Heart right ventricle (tissue), 16 donors: ENCODE results near the gene F12. TPM values are rescaled to one million over a fixed set of nuclear protein-coding genes. Genes with fewer than 3 reads are reported as not detected.

ENCODE experiments used
- ATAC-seq, 8 donors: fragments of 200-7000 bp; cut with Tn5 transposase; one replicate each; pipeline ENCODE4 v1.9.1; 2020; ENCODE audit warnings: mild to moderate bottlenecking in 8 of 8, moderate library complexity in 8 of 8, moderate number of reproducible peaks in 1 of 8
- DNase-seq, 2 donors: peaks; one replicate each; pipeline ENCODE4 v3.0.0-alpha.2; 2020
- H3K27ac ChIP-seq, 10 donors: fragments of 200-600 bp; sonication (generic) in 2 of 10; one replicate each; pipeline versions ENCODE4 v1.5.0 to v1.8.0; 2020 to 2022; ENCODE audit warnings: mild to moderate bottlenecking in 3 of 10
- H3K27me3 ChIP-seq, 7 donors: fragments of 200-600 bp; one replicate each; pipeline ENCODE4 v1.8.0; 2021 to 2022; ENCODE audit warnings: mild to moderate bottlenecking in 2 of 7
- H3K36me3 ChIP-seq, 9 donors: fragments of 200-600 bp; sonication (generic) in 1 of 9; one replicate each; pipeline versions ENCODE4 v1.5.0 to v1.8.0; 2020 to 2022; ENCODE audit warnings: mild to moderate bottlenecking in 2 of 9
- H3K4me1 ChIP-seq, 9 donors: fragments of 200-600 bp; sonication (generic) in 1 of 9; one replicate each; pipeline versions ENCODE4 v1.5.0 to v1.8.0; 2020 to 2022; ENCODE audit warnings: mild to moderate bottlenecking in 4 of 9
- H3K4me3 ChIP-seq, 10 donors: fragments of 200-600 bp; sonication (generic) in 2 of 10; one replicate each; pipeline versions ENCODE4 v1.5.0 to v1.8.0; 2020 to 2022; ENCODE audit warnings: mild to moderate bottlenecking in 7 of 10, moderate library complexity in 2 of 10
- H3K9me3 ChIP-seq, 11 donors: fragments of 200-600 bp in 10 of 11; sonication (generic) in 2 of 11; one replicate each; pipeline versions ENCODE4 v1.5.0 to v1.8.0; 2013 to 2022; ENCODE audit warnings: mild to moderate bottlenecking in 2 of 11, control low read depth in 1 of 11, moderate library complexity in 1 of 11
- CTCF ChIP-seq, 9 donors: fragments of 200-600 bp; sonication (generic) in 2 of 9; IDR thresholded peaks; one replicate each; pipeline versions ENCODE4 v1.5.0 to v1.8.0; 2021 to 2022; ENCODE audit warnings: antibody characterized with exemption in 9 of 9, mild to moderate bottlenecking in 5 of 9, moderate library complexity in 1 of 9
- WGBS, 2 donors: extraction: QIAGEN DNeasy Blood & Tissue Kit; methylation state at CpG; one replicate each; pipeline ENCODE4 v1.1.7; 2013; ENCODE audit warnings: inconsistent platforms in 1 of 2; 5-methylcytosine and 5-hydroxymethylcytosine counted together
- intact Hi-C, 10 donors: fragments of 100-400 bp; cut with DNase I; formaldehyde crosslinking; loops; one replicate each; pipeline versions ENCODE4 v1.11.1 to v1.14.2; 2022
- polyA plus RNA-seq, 2 donors: library from polyadenylated mRNA; stranded (reverse); fragments of 200-250 nt; gene quantifications; one replicate each; pipeline ENCODE4 v1.2.3, GENCODE V29; 2013
- total RNA-seq, 10 donors: library from RNA; stranded (reverse); fragmentation: NEBNext Ultra II Directional in 3 of 10; extraction: Animal tissue kit (Norgen Biotek cat#: 25700) in 3 of 10; gene quantifications; one replicate each; pipeline versions ENCODE4 v1.2.1 to v1.2.4, GENCODE V29; 2021 to 2023
- donor health status: Arrhythmogenic right ventricular cardiomyopathy.
- donor health status: ischemic (EF 13 %, LVEDD 7.1; RV severe dilation, severe dysfunction).
- donor health status: healthy with polysubstance abuse.
- donor health status: DM: no; HTN: yes; CAD: no.
- donor health status: DM: no; HTN: no; CAD: no.
- donor health status: ischemic (EF 25% LVEDD 6.9; RV normal size, moderate dysfunction).
- donor health status: ischemic (EF 25% LVEDD 5.7; RV mildly dilated, moderate dysfunction).
- donor health status: healthy.
- donor health status: DM: yes; HTN: yes; CAD: no.
- donor health status: Ischemic cardiomyopathy.
- donor health status: ischemic (EF 35%, LVEDD 5.7; RV mildly dilated, moderate dysfunction).
- donor health status: nonischemic (EF 11% LVEDD 7.7; RV severe dilation, severe dysfunction).
- donor health status: DM: yes; HTN: yes; CAD: no.
- donor health status: PGD.
- donor health status: ischemic (EF 29% LVEDD 5.4; RV normal size, mild dysfunction).
- donor health status: nonischemic (EF 23%, LVEDD 6.1; RV moderate dilation, normal function).

F12 gene
- total and polyA plus RNA-seq, 12 donors, result 0.25 to 0.37 (median 0.28) TPM; not detected in 9

DNA sequence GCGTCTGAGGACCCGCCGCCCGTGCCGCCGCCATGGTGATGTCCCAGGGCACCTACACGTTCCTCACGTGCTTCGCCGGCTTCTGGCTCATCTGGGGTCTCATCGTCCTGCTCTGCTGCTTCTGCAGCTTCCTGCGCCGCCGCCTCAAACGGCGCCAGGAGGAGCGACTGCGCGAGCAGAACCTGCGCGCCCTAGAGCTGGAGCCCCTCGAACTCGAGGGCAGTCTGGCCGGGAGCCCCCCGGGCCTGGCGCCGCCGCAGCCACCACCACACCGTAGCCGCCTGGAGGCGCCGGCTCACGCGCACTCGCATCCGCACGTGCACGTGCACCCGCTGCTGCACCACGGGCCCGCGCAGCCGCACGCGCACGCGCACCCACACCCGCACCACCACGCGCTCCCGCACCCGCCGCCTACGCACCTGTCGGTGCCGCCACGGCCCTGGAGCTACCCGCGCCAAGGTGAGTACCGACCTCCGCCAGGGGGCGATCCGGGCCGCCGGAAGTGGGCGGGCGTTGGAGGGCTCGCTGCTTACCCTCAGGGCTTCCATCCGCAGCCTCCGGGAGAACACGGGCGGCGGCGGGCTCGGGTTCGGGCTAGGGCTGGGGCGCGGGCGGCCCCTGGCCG lies 45.8 kb upstream of the F12 start:
- DNase-seq, result peak; percentile 78 to 82
- intact Hi-C loops, result loop anchor here (1.0 to 10.0 kb wide), 12 partner anchors 30 to 340 kb away; partner anchors contain the start of genes MXD3 (in 2 of the 10) and PDLIM7 (in 2 of the 10)

DNA sequence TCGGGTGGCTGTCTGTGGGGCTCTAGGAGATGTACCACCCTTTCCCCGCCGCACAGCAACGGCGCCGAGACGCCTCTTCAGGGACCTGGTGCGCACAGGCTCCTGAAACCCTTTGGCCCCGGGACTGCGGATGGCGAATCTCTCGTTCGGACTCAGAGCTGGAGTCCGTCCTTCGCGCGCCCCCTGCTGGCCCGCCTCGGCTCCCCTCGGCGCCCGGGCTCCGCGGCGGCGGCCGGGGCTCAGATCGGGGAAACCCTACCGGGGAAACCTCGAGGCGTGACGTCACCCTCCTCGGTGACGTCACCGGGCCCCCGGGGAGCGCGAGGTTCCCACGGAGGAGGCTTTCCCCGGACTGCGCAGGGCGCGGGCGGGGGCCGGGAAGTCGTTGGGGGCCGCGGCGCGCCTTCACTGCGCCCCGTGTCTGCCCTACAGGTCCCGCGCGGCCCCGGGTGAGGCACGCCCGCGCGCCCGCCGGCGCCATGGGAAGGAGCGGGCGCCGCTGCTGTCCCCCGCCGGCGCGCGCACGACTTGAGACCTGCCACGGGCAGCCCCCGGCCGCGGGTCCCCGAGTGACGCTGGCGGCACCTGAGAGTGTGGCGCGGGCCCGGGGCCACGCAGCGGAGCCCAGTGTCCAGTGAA lies 45.2 kb upstream of the F12 start:
- TF ChIP-seq CTCF (IDR thresholded peaks at IDR 0.05), result peak; percentile 88 to 98 (median 93)
- Histone ChIP-seq H3K4me1 (peaks cover 10 to 57% (median 38%) of the 10 kb centered on the region in 9 donors), H3K4me3 (peak overlapping the region; percentile 39 to 84 (median 63)), H3K27ac (peak overlapping the region; percentile 1 to 82 (median 74)), H3K9me3 (no peaks in the 10 kb centered on the region), H3K27me3 (peaks cover 0 to 38% (median 2%) of the 10 kb centered on the region in 7 donors), H3K36me3 (peaks cover 0 to 28% (median 13%) of the 10 kb centered on the region in 9 donors)
- ATAC-seq (peak; percentile 63 to 77 (median 74)), DNase-seq (peak; percentile 91 to 93)
- WGBS, 2 donors, result 0 to 1% methylated on average over 62 to 84 of the region's 84 CpGs
- intact Hi-C loops, result loop anchor here (1.0 to 10.0 kb wide), 17 partner anchors 30 to 340 kb away; partner anchors contain the start of genes PDLIM7 (in 3 of the 10), F12 (in 2 of the 10), MXD3 (in 2 of the 10) and PFN3 (in 1 of the 10)

More for the DNA sequence above, 45.8 kb upstream of the F12 start:
- Histone ChIP-seq H3K4me3 (peak overlapping the region; percentile 39 to 84 (median 63)), H3K27me3 (peaks cover 0 to 31% (median 0%) of the 10 kb centered on the region in 7 donors), H3K36me3 (peaks cover 0 to 33% (median 13%) of the 10 kb centered on the region in 9 donors), H3K27ac (peak overlapping the region in 9 of 10 donors; percentile 65 to 82 (median 75)), H3K9me3 (no peaks in the 10 kb centered on the region), H3K4me1 (peaks cover 10 to 57% (median 38%) of the 10 kb centered on the region in 9 donors)
- peak; percentile 24 to 62 (median 39) for ATAC-seq
- TF ChIP-seq CTCF (IDR thresholded peaks at IDR 0.05), result peak; percentile 48 to 82 (median 73)
- WGBS, 2 donors, result 0% methylated on average over 69 to 80 of the region's 80 CpGs

GRCh38 chr5:177453852-177454396 lies 44.6 kb upstream of the F12 start:
- peak in 1 of 2 donors; percentile 46 for DNase-seq

More at GRCh38 chr5:177453852-177454396, 44.6 kb upstream of the F12 start:
- H3K9me3 ChIP-seq, result no peaks in the 10 kb centered on the region
- H3K4me1 ChIP-seq, result peaks cover 10 to 57% (median 38%) of the 10 kb centered on the region in 9 donors
- no peak for TF ChIP-seq CTCF (IDR thresholded peaks at IDR 0.05)
- peaks cover 0 to 22% (median 10%) of the 10 kb centered on the region in 9 donors for H3K36me3 ChIP-seq
- peak overlapping the region; percentile 1 to 82 (median 74) for H3K27ac ChIP-seq
- peak in 7 of 8 donors; percentile 7 to 28 (median 18) for ATAC-seq
- WGBS, 2 donors, result 9% methylated on average over 31 of the region's 31 CpGs
- peaks cover 0 to 43% (median 2%) of the 10 kb centered on the region in 7 donors for H3K27me3 ChIP-seq
- intact Hi-C loops, result loop anchor here (1.0 to 10.0 kb wide), 14 partner anchors 29 to 339 kb away; partner anchors contain the start of genes F12 (in 2 of the 10), MXD3 (in 2 of the 10), PDLIM7 (in 2 of the 10) and PFN3 (in 1 of the 10)
- peak overlapping the region; percentile 15 to 84 (median 63) for H3K4me3 ChIP-seq
